KMS-11 (cell line): Measurements from ENCODE around the gene TSPAN18.

Experiments used
- H2AFZ ChIP-seq: fragments of 200-600 bp; sonication (generic); 2 replicates; pipeline ENCODE4 v1.6.1; 2016; ENCODE audit warnings: antibody characterized with exemption, mixed run types, low read depth
- H3K27ac ChIP-seq: fragments of 200-600 bp; sonication (generic); 2 replicates; pipeline ENCODE4 v1.6.1; 2016; ENCODE audit warnings: mild to moderate bottlenecking, mixed run types
- H3K27me3 ChIP-seq: fragments of 200-600 bp; sonication (generic); 2 replicates; pipeline ENCODE4 v1.6.1; 2017; ENCODE audit warnings: mild to moderate bottlenecking, low read depth, mixed run types, moderate library complexity; ENCODE audit not compliant: insufficient read depth
- H3K36me3 ChIP-seq: fragments of 200-600 bp; sonication (generic); 2 replicates; pipeline ENCODE4 v1.6.1; 2017; ENCODE audit warnings: mild to moderate bottlenecking, mixed run types; ENCODE audit not compliant: insufficient read depth
- H3K4me1 ChIP-seq: fragments of 200-600 bp; sonication (generic); 2 replicates; pipeline ENCODE4 v1.6.1; 2016; ENCODE audit warnings: mild to moderate bottlenecking, low read depth, mixed run types; ENCODE audit not compliant: poor library complexity, severe bottlenecking
- H3K4me2 ChIP-seq: fragments of 200-600 bp; sonication (generic); 2 replicates; pipeline ENCODE4 v1.7.0; 2016; ENCODE audit warnings: mild to moderate bottlenecking, mixed run types
- H3K4me3 ChIP-seq: fragments of 200-600 bp; sonication (generic); IDR thresholded peaks from 2 replicates; pipeline ENCODE4 v1.6.1; 2017; ENCODE audit warnings: low read depth, low read length, mixed read lengths; ENCODE audit not compliant: insufficient read depth
- H3K79me2 ChIP-seq: fragments of 200-600 bp; sonication (generic); 2 replicates; pipeline ENCODE4 v1.6.1; 2016; ENCODE audit warnings: low read depth, mixed run types; ENCODE audit not compliant: insufficient read depth
- H3K9ac ChIP-seq: fragments of 200-600 bp; sonication (generic); 2 replicates; pipeline ENCODE4 v1.6.1; 2016; ENCODE audit warnings: mild to moderate bottlenecking, mixed run types
- H4K20me1 ChIP-seq: fragments of 200-600 bp; sonication (generic); 2 replicates; pipeline ENCODE4 v1.6.1; 2016; ENCODE audit warnings: mild to moderate bottlenecking, mixed run types; ENCODE audit not compliant: insufficient read depth
- CTCF ChIP-seq: fragments of 200-600 bp; sonication (generic); conservative IDR thresholded peaks from 2 replicates; pipeline ENCODE4 v1.6.1; 2017; ENCODE audit warnings: low read depth, mild to moderate bottlenecking, antibody characterized with exemption, low read length, moderate library complexity, mixed read lengths

TSPAN18 gene

GRCh38 chr11:44883277-44883676, 156.5 kb downstream of the TSPAN18 start:
- Histone ChIP-seq H4K20me1 (no peaks in the 10 kb centered on the region), H3K36me3 (no peaks in the 10 kb centered on the region), H3K4me3 (no peak overlapping the region), H3K27ac (no peak overlapping the region), H3K9ac (no peak overlapping the region), H3K4me2 (no peak overlapping the region), H3K4me1 (no peaks in the 10 kb centered on the region), H2AFZ (no peak overlapping the region), H3K27me3 (no peaks in the 10 kb centered on the region), H3K79me2 (no peaks in the 10 kb centered on the region)
- TF ChIP-seq CTCF = no peak

- Histone ChIP-seq H3K4me3 (no peak overlapping the region), H3K36me3 (no peaks in the 10 kb centered on the region), H2AFZ (no peak overlapping the region), H3K9ac (no peak overlapping the region), H3K27ac (no peak overlapping the region), H3K4me2 (no peak overlapping the region), H3K4me1 (no peaks in the 10 kb centered on the region), H3K27me3 (no peaks in the 10 kb centered on the region), H4K20me1 (no peaks in the 10 kb centered on the region), H3K79me2 (no peaks in the 10 kb centered on the region)
- TF ChIP-seq CTCF = no peak
These were observed 157.3 kb downstream of the TSPAN18 start for GRCh38 chr11:44884056-44884455.

- no peak overlapping the region for H3K4me3 ChIP-seq
- no peak overlapping the region for H2AFZ ChIP-seq
- no peak overlapping the region for H3K27ac ChIP-seq
- no peaks in the 10 kb centered on the region for H3K27me3 ChIP-seq
- no peaks in the 10 kb centered on the region for H3K4me1 ChIP-seq
- no peaks in the 10 kb centered on the region for H3K79me2 ChIP-seq
- H3K4me2 ChIP-seq = no peak overlapping the region
- H3K36me3 ChIP-seq = no peaks in the 10 kb centered on the region
- TF ChIP-seq CTCF = no peak
- H4K20me1 ChIP-seq = no peaks in the 10 kb centered on the region
- no peak overlapping the region for H3K9ac ChIP-seq
These were observed 158.5 kb downstream of the TSPAN18 start for GRCh38 chr11:44885065-44885810.

- Histone ChIP-seq H4K20me1 (no peaks in the 10 kb centered on the region), H3K4me2 (no peak overlapping the region)
- no peak for TF ChIP-seq CTCF
These were observed 159.4 kb downstream of the TSPAN18 start for GRCh38 chr11:44885919-44886789.

More at GRCh38 chr11:44885919-44886789, 159.4 kb downstream of the TSPAN18 start:
- Histone ChIP-seq H3K27ac (no peak overlapping the region), H3K9ac (no peak overlapping the region), H2AFZ (no peak overlapping the region), H3K36me3 (no peaks in the 10 kb centered on the region), H3K27me3 (no peaks in the 10 kb centered on the region), H3K4me3 (no peak overlapping the region), H3K4me1 (no peaks in the 10 kb centered on the region), H3K79me2 (no peaks in the 10 kb centered on the region)
